CD4-positive, alpha-beta T cell treated with Interleukin-15 for 1 hour (primary cell): ENCODE results near the gene VPS26B.
A peak's percentile ranks its signal among the peaks of the same experiment; 100 is the strongest.
"Not testable (repeated sequence)": the region's sequence is repeated elsewhere in the genome, so short reads cannot be mapped to it uniquely, and the experiment has no call there.

ENCODE experiments used
- DNase-seq: peaks from one replicate; pipeline ENCODE4 v3.0.0-alpha.2; 2020

Gene VPS26B

GRCh38 chr11:134223836-134224709, at the start of gene VPS26B, which contains the start of gene NCAPD3:
Gene VPS26B, plus strand, starts transcription at chr11:134224671. Its CDS starts 452 bp downstream, at chr11:134225123.
Gene NCAPD3, minus strand, starts transcription at chr11:134223967. Its CDS starts 41 bp downstream, at chr11:134223926.
- DNase-seq: peak; percentile 96

GRCh38 chr11:134176284-134176683, 48.2 kb upstream of the VPS26B start:
- no peak for DNase-seq

GRCh38 chr11:134178032-134178674, 46.3 kb upstream of the VPS26B start:
- DNase-seq: no peak

- DNase-seq: no peak
Measured at GRCh38 chr11:134181707-134182106, 42.8 kb upstream of the VPS26B start.

- not testable (repeated sequence) for DNase-seq
Measured at GRCh38 chr11:134188092-134188491, 36.4 kb upstream of the VPS26B start.

GRCh38 chr11:134196756-134197155, 27.7 kb upstream of the VPS26B start:
- no peak for DNase-seq

GRCh38 chr11:134199531-134199930, 24.9 kb upstream of the VPS26B start:
- DNase-seq: no peak

- no peak for DNase-seq
Measured at GRCh38 chr11:134200688-134201087, 23.8 kb upstream of the VPS26B start.

GRCh38 chr11:134202661-134203060, 21.8 kb upstream of the VPS26B start:
- DNase-seq: no peak

GRCh38 chr11:134205729-134206128, 18.7 kb upstream of the VPS26B start:
- no peak for DNase-seq

GRCh38 chr11:134206185-134206584, 18.3 kb upstream of the VPS26B start:
- DNase-seq: no peak

- peak; percentile 59 for DNase-seq
Measured at GRCh38 chr11:134207538-134208239, 16.8 kb upstream of the VPS26B start.

- DNase-seq: no peak
Measured at GRCh38 chr11:134215836-134216235, 8.6 kb upstream of the VPS26B start.

- no peak for DNase-seq
Measured at GRCh38 chr11:134216816-134217215, 7.7 kb upstream of the VPS26B start.

- DNase-seq: no peak
Measured at GRCh38 chr11:134223121-134223520, 1.4 kb upstream of the VPS26B start.

GRCh38 chr11:134224710-134225664, 516 bp downstream of the VPS26B start:
- DNase-seq: peak; percentile 33

GRCh38 chr11:134226806-134227325, 2.4 kb downstream of the VPS26B start:
- no peak for DNase-seq

GRCh38 chr11:134228625-134229024, 4.2 kb downstream of the VPS26B start:
- DNase-seq: peak; percentile 36

GRCh38 chr11:134229126-134229790, 4.8 kb downstream of the VPS26B start:
- no peak for DNase-seq

- DNase-seq: no peak
Measured at GRCh38 chr11:134230339-134230738, 5.9 kb downstream of the VPS26B start.

GRCh38 chr11:134231958-134232659, 7.6 kb downstream of the VPS26B start:
- DNase-seq: no peak
